Neural crest cell (in vitro differentiated cells): Measurements from ENCODE around the gene BCAN. TPM values are rescaled to one million over a fixed set of nuclear protein-coding genes. Genes with fewer than 3 reads are reported as not detected.
"Not testable (repeated sequence)": the region's sequence is repeated elsewhere in the genome, so short reads cannot be mapped to it uniquely, and the experiment has no call there.

ENCODE experiments used
- DNase-seq: peaks from one replicate; pipeline ENCODE4 v3.0.0; 2021; ENCODE audit warnings: low read depth, mixed read lengths, low spot score
- H3K27ac Mint-ChIP-seq: one replicate; pipeline ENCODE4 v1.8.0; 2021; ENCODE audit warnings: mild to moderate bottlenecking, mixed read lengths; ENCODE audit not compliant: unreplicated experiment
- H3K27me3 Mint-ChIP-seq: 2 replicates; pipeline ENCODE4 v1.8.0; 2021; ENCODE audit warnings: low read depth, mild to moderate bottlenecking, mixed read lengths
- H3K36me3 Mint-ChIP-seq: 2 replicates; pipeline ENCODE4 v1.8.0; 2021; ENCODE audit warnings: low read depth, mild to moderate bottlenecking, mixed read lengths
- H3K4me1 Mint-ChIP-seq: 2 replicates; pipeline ENCODE4 v1.8.0; 2021; ENCODE audit warnings: mixed read lengths
- H3K4me3 Mint-ChIP-seq: one replicate; pipeline ENCODE4 v1.8.0; 2021; ENCODE audit warnings: mild to moderate bottlenecking, mixed read lengths
- H3K9me3 Mint-ChIP-seq: 2 replicates; pipeline ENCODE4 v1.8.0; 2021; ENCODE audit warnings: mixed read lengths
- total RNA-seq: library from RNA; stranded (reverse); gene quantifications from 2 replicates; pipeline ENCODE4 v1.2.1, GENCODE V29; 2021
- TF ChIP-seq, protein P1 (sequence below): fragments of 200-600 bp; sonication (generic); conservative IDR thresholded peaks from 2 replicates; pipeline ENCODE4 v1.5.0; 2021; ENCODE audit warnings: antibody characterized with exemption, mild to moderate bottlenecking

The BCAN gene
- total RNA-seq, 1 donor from 2014 or later, result 2.4 TPM

GRCh38 chr1:156625436-156626078 is 16.4 kb upstream of the BCAN start:
- Mint-ChIP-seq H3K36me3 (no peaks in the 10 kb centered on the region), H3K9me3 (no peaks in the 10 kb centered on the region), H3K4me3 (peak overlapping the region; percentile 62), H3K4me1 (peaks cover 5% of the 10 kb centered on the region), H3K27me3 (peaks cover 75% of the 10 kb centered on the region), H3K27ac (no peak overlapping the region)
- TF ChIP-seq, protein P1, sequence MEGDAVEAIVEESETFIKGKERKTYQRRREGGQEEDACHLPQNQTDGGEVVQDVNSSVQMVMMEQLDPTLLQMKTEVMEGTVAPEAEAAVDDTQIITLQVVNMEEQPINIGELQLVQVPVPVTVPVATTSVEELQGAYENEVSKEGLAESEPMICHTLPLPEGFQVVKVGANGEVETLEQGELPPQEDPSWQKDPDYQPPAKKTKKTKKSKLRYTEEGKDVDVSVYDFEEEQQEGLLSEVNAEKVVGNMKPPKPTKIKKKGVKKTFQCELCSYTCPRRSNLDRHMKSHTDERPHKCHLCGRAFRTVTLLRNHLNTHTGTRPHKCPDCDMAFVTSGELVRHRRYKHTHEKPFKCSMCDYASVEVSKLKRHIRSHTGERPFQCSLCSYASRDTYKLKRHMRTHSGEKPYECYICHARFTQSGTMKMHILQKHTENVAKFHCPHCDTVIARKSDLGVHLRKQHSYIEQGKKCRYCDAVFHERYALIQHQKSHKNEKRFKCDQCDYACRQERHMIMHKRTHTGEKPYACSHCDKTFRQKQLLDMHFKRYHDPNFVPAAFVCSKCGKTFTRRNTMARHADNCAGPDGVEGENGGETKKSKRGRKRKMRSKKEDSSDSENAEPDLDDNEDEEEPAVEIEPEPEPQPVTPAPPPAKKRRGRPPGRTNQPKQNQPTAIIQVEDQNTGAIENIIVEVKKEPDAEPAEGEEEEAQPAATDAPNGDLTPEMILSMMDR, result peak; percentile 83
- DNase-seq, result peak; percentile 67

DNA sequence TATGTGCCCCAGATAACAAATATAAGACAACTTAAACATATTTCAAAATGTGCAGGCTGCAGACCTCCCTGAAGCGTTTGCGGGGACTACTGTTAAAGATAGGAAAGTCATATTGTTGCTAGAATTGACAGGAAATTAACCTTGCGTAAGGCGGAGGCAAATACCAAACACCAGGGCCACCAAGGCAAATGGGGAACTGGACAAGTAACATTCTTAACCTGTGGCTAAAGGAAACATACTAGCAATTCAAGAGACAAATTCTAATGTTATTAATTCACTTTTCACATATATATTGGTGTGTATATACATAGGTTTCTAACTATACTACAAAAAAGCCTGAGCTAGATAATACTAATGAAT is 15.9 kb upstream of the BCAN start:
- H3K27me3 Mint-ChIP-seq, result peaks cover 76% of the 10 kb centered on the region
- H3K4me3 Mint-ChIP-seq, result peak overlapping the region; percentile 62
- H3K27ac Mint-ChIP-seq, result no peak overlapping the region
- TF ChIP-seq, protein P1, result peak; percentile 20
- no peaks in the 10 kb centered on the region for H3K9me3 Mint-ChIP-seq
- DNase-seq, result no peak
- H3K36me3 Mint-ChIP-seq, result no peaks in the 10 kb centered on the region
- H3K4me1 Mint-ChIP-seq, result peaks cover 5% of the 10 kb centered on the region

DNA sequence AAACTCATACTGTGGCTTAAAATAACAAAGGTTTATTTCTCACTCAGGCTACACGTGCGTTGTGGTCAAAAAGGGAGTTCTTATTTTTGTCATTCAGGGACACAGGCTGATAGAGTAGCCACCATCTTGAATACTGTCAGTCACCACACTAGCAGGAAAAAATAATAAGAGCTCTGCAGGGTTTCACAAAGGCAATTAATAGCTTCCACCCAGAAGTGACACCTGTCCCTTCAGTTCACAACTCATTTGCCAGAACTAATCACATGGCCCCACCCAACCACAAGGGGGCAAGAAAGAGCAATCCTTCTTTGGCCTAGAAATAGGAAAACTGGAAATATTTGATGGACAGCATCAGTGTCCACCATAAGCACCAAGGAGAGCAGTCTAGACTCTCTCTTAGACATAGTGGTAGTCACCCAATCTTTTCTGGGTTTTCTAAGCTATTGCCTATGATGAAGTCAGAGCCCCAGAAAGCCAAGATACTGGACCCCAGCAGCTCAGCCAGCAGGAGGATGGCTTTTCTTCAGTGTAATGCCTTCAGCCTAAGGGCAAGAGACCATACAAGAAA is 14.5 kb upstream of the BCAN start:
- H3K4me3 Mint-ChIP-seq, result no peak overlapping the region
- TF ChIP-seq, protein P1, result peak; percentile 68
- H3K9me3 Mint-ChIP-seq, result no peaks in the 10 kb centered on the region
- H3K4me1 Mint-ChIP-seq, result peaks cover 5% of the 10 kb centered on the region
- H3K27me3 Mint-ChIP-seq, result peaks cover 72% of the 10 kb centered on the region
- no peak overlapping the region for H3K27ac Mint-ChIP-seq
- no peaks in the 10 kb centered on the region for H3K36me3 Mint-ChIP-seq
- DNase-seq, result peak; percentile 55

DNA sequence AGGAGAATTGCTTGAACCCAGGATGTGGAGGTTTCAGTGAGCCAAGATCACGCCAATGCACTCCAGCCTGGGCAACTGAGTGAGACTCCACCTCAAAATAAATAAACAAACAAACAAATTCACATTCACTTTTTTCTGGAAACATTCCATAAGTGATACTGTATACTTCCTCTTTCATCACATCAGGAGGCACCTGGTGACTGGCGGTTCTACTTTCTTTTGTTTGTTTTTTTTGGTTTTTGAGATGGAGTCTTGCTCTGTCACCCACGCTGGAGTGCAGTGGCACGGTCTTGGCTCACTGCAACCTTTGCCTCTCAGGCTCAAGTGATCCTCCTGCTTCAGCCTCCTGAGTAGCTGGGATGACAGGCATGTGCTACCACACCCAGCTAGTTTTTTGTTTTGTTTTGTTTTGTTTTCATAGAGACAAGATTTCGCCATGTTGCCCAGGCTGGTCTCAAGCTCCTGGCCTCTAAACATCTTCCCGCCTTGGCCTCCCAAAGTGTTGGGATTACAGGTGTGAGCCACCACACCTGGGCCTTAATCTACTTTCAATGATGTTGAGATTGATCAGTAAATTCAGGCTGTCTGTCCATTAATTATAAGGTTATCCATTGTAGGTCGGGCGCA is 12.0 kb upstream of the BCAN start:
- DNase-seq, result no peak
- H3K36me3 Mint-ChIP-seq, result no peaks in the 10 kb centered on the region
- TF ChIP-seq, protein P1, result no peak
- H3K27me3 Mint-ChIP-seq, result peaks cover 59% of the 10 kb centered on the region
- H3K4me3 Mint-ChIP-seq, result no peak overlapping the region
- no peaks in the 10 kb centered on the region for H3K9me3 Mint-ChIP-seq
- H3K27ac Mint-ChIP-seq, result no peak overlapping the region
- peaks cover 5% of the 10 kb centered on the region for H3K4me1 Mint-ChIP-seq

DNA sequence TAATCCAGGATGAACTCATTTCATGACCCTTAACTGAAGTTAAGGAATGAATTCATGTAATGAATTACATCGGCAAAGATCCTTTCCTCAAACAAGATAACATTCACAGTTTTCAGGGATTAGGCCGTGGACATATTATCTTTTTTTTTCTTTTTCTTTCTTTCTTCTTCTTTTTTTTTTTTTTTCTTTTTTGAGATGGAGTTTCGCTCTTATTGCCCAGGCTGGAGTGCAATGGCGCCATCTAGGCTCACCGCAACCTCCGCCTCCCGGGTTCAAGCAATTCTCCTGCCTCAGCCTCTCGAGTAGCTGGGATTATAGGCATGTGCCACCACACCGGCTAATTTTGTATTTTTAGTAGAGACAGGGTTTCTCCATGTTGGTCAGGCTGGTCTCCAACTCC is 10.8 kb upstream of the BCAN start:
- H3K4me1 Mint-ChIP-seq, DNase-seq, H3K4me3 Mint-ChIP-seq, H3K9me3 Mint-ChIP-seq, H3K36me3 Mint-ChIP-seq, H3K27ac Mint-ChIP-seq: not testable (repeated sequence)
- H3K27me3 Mint-ChIP-seq, result peaks cover 53% of the 10 kb centered on the region

GRCh38 chr1:156632355-156632754 is 9.6 kb upstream of the BCAN start:
- H3K9me3 Mint-ChIP-seq, result no peaks in the 10 kb centered on the region
- peaks cover 52% of the 10 kb centered on the region for H3K27me3 Mint-ChIP-seq
- H3K4me1 Mint-ChIP-seq, result no peaks in the 10 kb centered on the region
- DNase-seq, result no peak
- TF ChIP-seq, protein P1, result no peak
- H3K4me3 Mint-ChIP-seq, result no peak overlapping the region
- H3K27ac Mint-ChIP-seq, result no peak overlapping the region
- H3K36me3 Mint-ChIP-seq, result no peaks in the 10 kb centered on the region
